Lower leg skin (tissue), 3 donors: Measurements from ENCODE around the gene MYO5A.

Experiments
- CTCF ChIP-seq, 3 donors: fragments of 450-650 bp; IDR thresholded peaks; one replicate each; pipeline ENCODE4 v1.5.1; 2016; ENCODE audit warnings: antibody characterized with exemption in 3 of 3, mild to moderate bottlenecking in 3 of 3, moderate library complexity in 2 of 3
- POLR2A ChIP-seq, 2 donors: fragments of 450-650 bp; IDR thresholded peaks; one replicate each; pipeline ENCODE4 v1.6.1; 2016 to 2017; ENCODE audit warnings: antibody characterized with exemption in 2 of 2, mild to moderate bottlenecking in 1 of 2, moderate library complexity in 1 of 2

- TF ChIP-seq CTCF (IDR thresholded peaks at IDR 0.05) (no peak), POLR2A (IDR thresholded peaks at IDR 0.05) (no peak)
Measured at GRCh38 chr15:52546031-52546751, 17.5 kb upstream of the MYO5A start.
